GM13976 (cell line): ENCODE data around the gene MPND.
A peak's percentile ranks its signal among the peaks of the same experiment; 100 is the strongest.

Experiments
- DNase-seq: peaks from one replicate; pipeline ENCODE4 v3.0.0; 2012; ENCODE audit warnings: low spot score
- in situ Hi-C: fragments of 300-500 bp; cut with MboI; formaldehyde crosslinking; loops from one replicate; pipeline ENCODE4 v1.12.0; 2022; ENCODE audit warnings: low sequenced_read_pairs, mixed read lengths, inconsistent platforms; ENCODE audit not compliant: unreplicated experiment
- TF ChIP-seq, protein P1 (sequence below): IDR thresholded peaks from 2 replicates; pipeline ENCODE4 v1.5.1; 2012; ENCODE audit warnings: borderline replicate concordance, mild to moderate bottlenecking; ENCODE audit not compliant: insufficient read depth; ENCODE audit errors: extremely low read depth, missing control alignments, control extremely low read depth

Gene MPND

DNA sequence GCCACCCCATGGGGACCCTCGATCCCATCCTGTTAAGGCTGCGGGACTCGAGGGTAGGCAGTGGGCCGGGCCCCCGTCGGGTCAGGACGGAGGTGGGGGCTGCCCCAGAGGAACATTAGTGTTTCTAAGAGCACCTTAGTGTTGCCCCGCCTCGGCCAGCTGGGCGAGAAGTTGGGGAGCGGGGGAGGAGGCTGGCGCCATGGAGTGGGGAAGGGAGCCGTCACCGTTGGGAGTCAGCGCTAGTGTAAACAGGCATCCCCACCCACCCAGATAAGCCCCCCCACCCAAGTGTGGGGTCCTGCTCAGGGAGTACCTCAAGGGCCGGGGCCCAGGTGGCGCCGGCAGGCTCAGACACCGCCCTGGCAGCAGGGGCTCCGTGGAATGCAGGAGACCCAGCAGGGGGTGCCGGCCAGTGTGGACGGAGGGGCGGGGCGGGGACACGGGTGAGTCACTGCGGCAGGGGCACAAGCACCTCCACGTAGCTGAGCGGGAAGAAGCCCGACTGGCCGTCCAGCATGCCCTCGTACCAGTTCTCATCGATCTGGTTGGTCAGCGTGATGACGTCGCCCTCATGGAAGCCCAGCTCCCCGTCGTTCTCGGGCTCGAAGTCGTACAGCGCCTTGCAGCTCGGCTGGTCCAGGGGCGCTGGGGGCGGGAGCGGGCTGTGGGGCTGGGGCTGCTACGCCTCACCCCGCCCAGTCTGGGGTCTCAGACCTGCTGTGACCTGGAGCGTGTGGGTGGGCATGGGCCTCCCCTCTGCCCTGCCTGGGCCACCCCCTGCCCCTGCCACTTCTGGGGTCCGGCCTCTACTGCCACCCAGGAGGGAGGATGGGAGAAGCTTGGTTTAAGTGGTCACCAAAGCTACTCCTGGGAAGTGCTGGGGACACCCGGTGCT is 18.0 kb downstream of the MPND start:
- in situ Hi-C loops: no loop called here
- TF ChIP-seq, protein P1, sequence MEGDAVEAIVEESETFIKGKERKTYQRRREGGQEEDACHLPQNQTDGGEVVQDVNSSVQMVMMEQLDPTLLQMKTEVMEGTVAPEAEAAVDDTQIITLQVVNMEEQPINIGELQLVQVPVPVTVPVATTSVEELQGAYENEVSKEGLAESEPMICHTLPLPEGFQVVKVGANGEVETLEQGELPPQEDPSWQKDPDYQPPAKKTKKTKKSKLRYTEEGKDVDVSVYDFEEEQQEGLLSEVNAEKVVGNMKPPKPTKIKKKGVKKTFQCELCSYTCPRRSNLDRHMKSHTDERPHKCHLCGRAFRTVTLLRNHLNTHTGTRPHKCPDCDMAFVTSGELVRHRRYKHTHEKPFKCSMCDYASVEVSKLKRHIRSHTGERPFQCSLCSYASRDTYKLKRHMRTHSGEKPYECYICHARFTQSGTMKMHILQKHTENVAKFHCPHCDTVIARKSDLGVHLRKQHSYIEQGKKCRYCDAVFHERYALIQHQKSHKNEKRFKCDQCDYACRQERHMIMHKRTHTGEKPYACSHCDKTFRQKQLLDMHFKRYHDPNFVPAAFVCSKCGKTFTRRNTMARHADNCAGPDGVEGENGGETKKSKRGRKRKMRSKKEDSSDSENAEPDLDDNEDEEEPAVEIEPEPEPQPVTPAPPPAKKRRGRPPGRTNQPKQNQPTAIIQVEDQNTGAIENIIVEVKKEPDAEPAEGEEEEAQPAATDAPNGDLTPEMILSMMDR: no peak
- DNase-seq: no peak

DNA sequence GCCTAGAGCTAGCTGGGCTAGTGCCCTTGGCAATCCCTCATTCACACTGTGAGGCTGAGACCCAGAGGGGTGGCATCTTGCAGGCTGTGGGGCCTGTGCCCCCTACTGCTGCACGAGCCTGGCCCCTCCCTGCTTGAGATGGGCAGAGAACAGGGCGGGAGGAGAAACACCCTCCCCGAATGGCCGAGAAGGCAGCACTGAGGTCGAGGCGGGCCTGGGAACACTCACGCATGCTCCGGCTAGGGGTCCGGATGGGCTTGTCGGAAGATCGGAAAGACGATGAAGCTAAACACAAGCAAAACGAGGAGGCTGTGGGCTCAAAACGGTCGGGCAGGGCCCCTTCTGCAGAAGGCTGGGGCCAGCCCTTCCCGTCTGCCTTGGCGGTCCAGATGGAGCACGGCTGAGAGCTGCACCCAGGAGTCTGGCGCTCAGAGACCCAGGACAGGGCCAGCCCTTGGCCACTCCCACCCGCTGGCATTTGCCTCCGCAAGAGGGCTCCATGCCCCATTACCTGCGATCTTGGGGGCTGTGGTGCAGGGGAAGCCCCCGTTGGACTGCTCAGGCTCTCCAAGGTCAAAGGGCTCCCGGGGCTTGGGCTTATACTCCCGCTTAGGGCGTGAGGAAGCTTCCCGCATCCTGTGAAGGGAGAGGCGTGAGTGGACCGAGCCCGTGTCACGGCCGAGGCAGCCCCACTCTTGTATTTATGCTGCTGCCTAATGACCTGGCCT is 18.9 kb downstream of the MPND start:
- in situ Hi-C loops: no loop called here
- TF ChIP-seq, protein P1: no peak
- no peak for DNase-seq

DNA sequence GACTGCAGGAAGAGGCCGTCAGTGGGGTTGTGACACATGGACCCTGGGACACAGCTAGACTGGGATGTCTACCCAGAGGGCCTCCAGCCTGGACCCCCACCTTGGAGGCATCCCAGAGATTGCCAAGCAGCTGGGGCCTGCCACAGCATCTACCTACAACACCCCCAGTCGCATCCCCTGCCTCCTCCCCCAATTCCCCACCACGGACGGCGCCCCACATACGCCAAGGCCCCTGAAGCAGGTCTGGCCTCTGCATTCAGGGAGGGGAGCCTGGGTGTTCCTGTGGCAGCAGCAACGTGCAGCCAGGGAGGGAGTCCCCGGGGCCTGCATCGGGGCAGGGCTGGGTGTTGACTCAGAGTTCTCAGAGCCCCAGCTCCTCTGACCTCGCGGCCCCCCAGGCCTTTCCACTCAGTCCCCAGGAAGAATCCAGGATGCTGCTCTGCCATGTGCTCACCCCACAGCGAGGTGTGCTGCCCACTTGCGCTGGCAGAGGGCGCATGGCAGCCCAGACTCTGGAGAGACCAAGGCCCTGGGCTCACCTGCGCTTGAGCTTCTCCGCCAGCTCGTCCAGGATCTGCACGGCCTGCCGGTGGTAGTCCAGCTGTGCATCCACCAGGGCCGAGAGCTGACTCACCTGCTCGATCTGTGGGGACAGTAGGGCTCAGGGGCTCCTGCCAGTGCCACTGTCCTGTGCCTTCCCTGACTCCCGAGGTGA is 19.6 kb downstream of the MPND start:
- in situ Hi-C loops: no loop called here
- DNase-seq: peak; percentile 38
- TF ChIP-seq, protein P1: no peak

DNA sequence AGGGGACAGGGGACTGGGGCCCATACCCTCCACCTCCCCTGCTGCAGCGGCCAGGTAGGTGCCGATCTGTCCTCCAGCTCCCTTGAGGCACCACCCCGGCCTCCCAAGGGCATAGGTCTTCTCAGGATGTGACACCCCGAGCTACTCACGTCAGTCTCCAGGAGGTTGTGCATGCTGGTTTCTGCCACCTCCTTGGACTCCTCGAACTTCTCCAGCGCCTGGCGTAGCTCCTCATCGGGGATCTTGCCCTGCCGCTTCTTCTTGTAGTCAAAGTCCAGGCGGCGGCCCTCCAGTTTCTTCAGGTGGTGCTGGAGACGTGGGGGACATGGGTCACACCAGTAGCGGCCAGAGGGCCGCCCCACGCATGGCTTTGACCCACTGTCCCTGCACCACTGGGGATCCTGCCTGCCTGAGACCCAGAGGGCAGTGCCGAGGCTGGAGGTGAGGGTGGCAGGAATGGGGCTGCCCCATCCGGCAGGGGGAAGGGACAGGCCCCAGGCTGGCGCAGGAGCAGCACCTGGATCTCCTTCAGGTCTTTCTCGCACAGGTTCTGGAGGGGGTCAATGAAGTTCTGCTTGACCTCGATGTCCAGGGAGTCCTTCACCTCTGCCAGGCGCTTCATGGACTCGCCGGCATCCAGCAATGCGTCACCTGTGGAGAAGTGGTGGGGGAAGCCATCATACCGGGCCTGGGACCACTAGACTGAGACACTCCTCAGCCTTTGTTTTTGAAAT is 20.4 kb downstream of the MPND start:
- TF ChIP-seq, protein P1: no peak
- in situ Hi-C loops: no loop called here

DNA sequence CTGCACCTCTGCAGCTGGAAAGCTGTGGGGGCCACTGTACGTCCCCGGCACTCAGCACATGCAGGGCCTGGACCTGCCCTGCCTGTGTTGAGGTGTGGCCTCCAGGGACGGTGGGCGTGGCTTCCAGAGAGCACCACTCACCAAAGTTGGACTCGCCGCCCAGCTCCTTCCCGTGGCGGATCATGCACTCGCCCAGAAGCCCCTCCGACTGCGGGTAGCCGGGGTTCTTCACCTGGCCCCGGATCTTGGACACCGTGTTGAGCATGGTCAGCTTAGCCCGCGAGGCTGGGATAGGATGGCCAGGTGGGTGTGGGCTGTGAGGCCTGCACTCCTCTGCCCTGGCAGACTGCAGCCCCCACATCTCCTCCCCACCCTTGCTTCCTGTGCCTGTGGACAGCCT is 22.0 kb downstream of the MPND start:
- DNase-seq: no peak
- TF ChIP-seq, protein P1: no peak
- in situ Hi-C loops: no loop called here

More for the DNA sequence above, 20.4 kb downstream of the MPND start:
- DNase-seq: no peak
